Measurements from ENCODE around the gene ATP1B1.

- TF ChIP-seq E2F4 (CRISPR knock-in tag; IDR thresholded peaks at IDR 0.05; ENCODE audit: borderline replicate concordance, low read depth), result no peak
- TF ChIP-seq CTCF (IDR thresholded peaks at IDR 0.05), result no peak
- no peak for TF ChIP-seq ATF2 (CRISPR knock-in tag; IDR thresholded peaks at IDR 0.05; ENCODE audit: borderline replicate concordance, low read depth)
- TF ChIP-seq PREB (CRISPR knock-in tag; IDR thresholded peaks at IDR 0.05; ENCODE audit: borderline replicate concordance), result no peak
- TF ChIP-seq PRDM15 (CRISPR knock-in tag; IDR thresholded peaks at IDR 0.05), result no peak
- TF ChIP-seq USF1 (CRISPR knock-in tag; IDR thresholded peaks at IDR 0.05), result no peak
- no peak for TF ChIP-seq MLX (CRISPR knock-in tag; IDR thresholded peaks at IDR 0.05)
- TF ChIP-seq ZNF396 (CRISPR knock-in tag; IDR thresholded peaks at IDR 0.05; ENCODE audit: borderline replicate concordance), result no peak
- no peak for TF ChIP-seq ZNF416 (CRISPR knock-in tag; IDR thresholded peaks at IDR 0.05)
Observed at GRCh38 chr1:169107603-169108208, 1.2 kb downstream of the ATP1B1 start.

Data from WTC11 (cell line).